Measurements from ENCODE around the gene GDA. TPM values are rescaled to one million over a fixed set of nuclear protein-coding genes. Genes with fewer than 3 reads are reported as not detected.

Gene GDA
- total and polyA plus RNA-seq, 2 of the 8 experiments (the other 6 are each of a cell fraction or from before 2014, with no cell fraction given) = 0.35 to 3.0 TPM

- Histone ChIP-seq H2BK15ac (ENCODE audit: low read length) (no peak overlapping the region), H3K27ac (ENCODE audit: low read depth, low read length) (no peak overlapping the region), H3K56ac (replicated peaks; ENCODE audit: insufficient read length, low read depth, low read length) (no peak overlapping the region), H3K9me3 (ENCODE audit: insufficient read depth in 2 of 2, low read depth in 1 of 2, low read length in 1 of 2) (no peaks in the 10 kb centered on the region), H3K18ac (ENCODE audit: extremely low read depth, low read length) (no peak overlapping the region), H3K23me2 (ENCODE audit: low read depth, low read length) (no peaks in the 10 kb centered on the region), H2BK20ac (ENCODE audit: low read length) (0 out of 2 replicates have a peak overlapping the region, but pooled peaks have one; percentile 27), H2BK5ac (ENCODE audit: low read depth, low read length) (no peak overlapping the region), H4K5ac (ENCODE audit: insufficient read length, low read depth, low read length) (no peak overlapping the region), H3K9ac (replicated peaks in 1 of 4; ENCODE audit: extremely low read depth in 1 of 4, low read depth in 3 of 4, low read length in 3 of 4) (no peak overlapping the region), H4K8ac (ENCODE audit: extremely low read depth, insufficient read depth, low read length) (no peak overlapping the region), H3K79me2 (ENCODE audit: control insufficient read depth in 1 of 2, insufficient read depth in 2 of 2, low read length in 2 of 2) (no peaks in the 10 kb centered on the region), H3K27me3 (replicated peaks in 1 of 4; ENCODE audit: control insufficient read depth in 3 of 4, extremely low read depth in 1 of 4, insufficient read depth in 3 of 4, low read length in 3 of 4) (no peaks in the 10 kb centered on the region), H3K23ac (ENCODE audit: insufficient read length) (no peak overlapping the region), H3K4me1 (replicated peaks in 1 of 4; ENCODE audit: control insufficient read depth in 3 of 4, insufficient read depth in 4 of 4, low read length in 3 of 4) (no peaks in the 10 kb centered on the region), H3K4ac (replicated peaks; ENCODE audit: insufficient read length, low read depth, low read length) (no peak overlapping the region), H2AFZ (ENCODE audit: low read length) (no peak overlapping the region), H2BK120ac (replicated peaks; ENCODE audit: low read depth, low read length) (no peak overlapping the region), H3K4me3 (ENCODE audit: extremely low read depth in 1 of 4, insufficient read depth in 2 of 4, low read depth in 3 of 4, low read length in 4 of 4) (no peak overlapping the region), H3K36me3 (ENCODE audit: control insufficient read depth in 2 of 4, insufficient read depth in 4 of 4, low read length in 3 of 4) (no peaks in the 10 kb centered on the region), H4K91ac (replicated peaks; ENCODE audit: insufficient read length, low read length) (no peak overlapping the region), H4K20me1 (replicated peaks in 1 of 2; ENCODE audit: control insufficient read depth in 1 of 2, insufficient read depth in 2 of 2, low read length in 2 of 2) (no peaks in the 10 kb centered on the region), H2AK5ac (ENCODE audit: low read depth, low read length) (no peak overlapping the region), H3K4me2 (ENCODE audit: insufficient read depth in 1 of 2, low read depth in 2 of 2, low read length in 2 of 2) (no peak overlapping the region), H3K79me1 (ENCODE audit: low read depth, low read length) (no peaks in the 10 kb centered on the region), H3K14ac (ENCODE audit: insufficient read length) (no peak overlapping the region), H2BK12ac (ENCODE audit: low read depth, low read length) (no peak overlapping the region)
- no peak for DNase-seq (ENCODE audit: low read depth in 1 of 2, low spot score in 2 of 2)
- TF ChIP-seq POU5F1 (IDR thresholded peaks at IDR 0.05; ENCODE audit: low read depth, low read length) = no peak
- no peak for TF ChIP-seq YY1 (IDR thresholded peaks at IDR 0.05; ENCODE audit: low read depth, low read length)
- TF ChIP-seq SP4 (IDR thresholded peaks at IDR 0.05; ENCODE audit: low read length) = no peak
- no peak for TF ChIP-seq SAP30 (IDR thresholded peaks at IDR 0.05; ENCODE audit: insufficient read depth, insufficient replicate concordance, low read length)
- TF ChIP-seq RAD21 (IDR thresholded peaks at IDR 0.05 in 1 of 2, conservative IDR thresholded peaks at IDR 0.05 in 1 of 2; ENCODE audit: low read depth in 2 of 2, low read length in 2 of 2) = no peak
- no peak for TF ChIP-seq RXRA (IDR thresholded peaks at IDR 0.05; ENCODE audit: insufficient read depth, low read depth, low read length)
- TF ChIP-seq KDM1A (IDR thresholded peaks at IDR 0.05; ENCODE audit: borderline replicate concordance, low read length) = no peak
- TF ChIP-seq EZH2 (IDR thresholded peaks at IDR 0.05; ENCODE audit: low read depth, low read length, severe bottlenecking) = no peak
- TF ChIP-seq TBP (IDR thresholded peaks at IDR 0.05; ENCODE audit: low read depth, low read length) = no peak
- no peak for TF ChIP-seq TCF12 (IDR thresholded peaks at IDR 0.05; ENCODE audit: low read depth, low read length)
- TF ChIP-seq NRF1 (IDR thresholded peaks at IDR 0.05; ENCODE audit: low read depth, low read length) = no peak
- no peak for FAIRE-seq
- CTCF ChIA-PET (ENCODE audit: partially characterized antibody) = no interaction called here
- WGBS, 2 experiments (ENCODE audit: extremely low coverage in 1 of 2, insufficient coverage in 1 of 2, insufficient read length in 1 of 2, insufficient replicate concordance in 2 of 2, low coverage in 1 of 2, low lambda C conversion rate in 2 of 2, missing lambda C conversion rate in 1 of 2) = 85% methylated on average over 8 of the region's 8 CpGs; no CpG with 5 or more reads in 1 of the 2 experiments
- POLR2A ChIA-PET (ENCODE audit: partially characterized antibody) = interaction anchor here (1.1 kb wide), 1 partner anchor 66 kb away, joined by 3 read pairs; the partner anchor contains the start of gene ZFAND5
Observed at GRCh38 chr9:72299017-72299603, 149.9 kb downstream of the GDA start.
